Mesenchymal stem cell (in vitro differentiated cells and primary cell): Measurements from ENCODE around the gene CRELD2. TPM values are rescaled to one million over a fixed set of nuclear protein-coding genes. Genes with fewer than 3 reads are reported as not detected.

Source experiments
- DNase-seq: peaks from one replicate; pipeline ENCODE4 v3.0.0-alpha.2; 2013
- H2AFZ ChIP-seq: one replicate; pipeline ENCODE4 v1.6.1; 2013; ENCODE audit warnings: low read depth, mild to moderate bottlenecking, control low read depth, inconsistent platforms, low read length, moderate library complexity
- H2AK5ac ChIP-seq: 2 replicates; pipeline ENCODE4 v1.6.1; 2013; ENCODE audit warnings: low read length, moderate library complexity, mild to moderate bottlenecking, inconsistent platforms; ENCODE audit not compliant: severe bottlenecking
- H2BK120ac ChIP-seq: one replicate; pipeline ENCODE4 v1.6.1; 2013; ENCODE audit warnings: low read depth, mild to moderate bottlenecking, inconsistent platforms, low read length, moderate library complexity
- H2BK12ac ChIP-seq, 2 experiments: one replicate each; pipeline ENCODE4 v1.6.1; 2013; ENCODE audit warnings: inconsistent platforms in 2 of 2, low read length in 2 of 2, mild to moderate bottlenecking in 2 of 2, moderate library complexity in 2 of 2, control low read depth in 1 of 2
- H2BK15ac ChIP-seq: one replicate; pipeline ENCODE4 v1.6.1; 2013; ENCODE audit warnings: mild to moderate bottlenecking, low read depth, inconsistent platforms; ENCODE audit not compliant: poor library complexity, severe bottlenecking
- H2BK5ac ChIP-seq: 2 replicates; pipeline ENCODE4 v1.6.1; 2013; ENCODE audit warnings: low read depth, mild to moderate bottlenecking, low read length, control low read depth, inconsistent platforms; ENCODE audit not compliant: poor library complexity, severe bottlenecking
- H3K14ac ChIP-seq, 2 experiments: one replicate each; pipeline ENCODE4 v1.6.1; 2013; ENCODE audit warnings: inconsistent platforms in 2 of 2, low read length in 2 of 2, control low read depth in 1 of 2, mild to moderate bottlenecking in 1 of 2, moderate library complexity in 1 of 2
- H3K18ac ChIP-seq, 2 experiments: one replicate each; pipeline ENCODE4 v1.6.1; 2013; ENCODE audit warnings: inconsistent platforms in 2 of 2, low read length in 2 of 2, control low read depth in 1 of 2, low read depth in 1 of 2, mild to moderate bottlenecking in 1 of 2
- H3K23ac ChIP-seq, 2 experiments: one replicate each; pipeline ENCODE4 v1.6.1; 2013; ENCODE audit warnings: inconsistent platforms in 2 of 2, low read length in 2 of 2, mild to moderate bottlenecking in 2 of 2, moderate library complexity in 2 of 2, control low read depth in 1 of 2
- H3K27ac ChIP-seq: 2 replicates; pipeline ENCODE4 v1.5.1; 2013; ENCODE audit warnings: mild to moderate bottlenecking, moderate library complexity, low read length, control low read depth, inconsistent platforms; ENCODE audit not compliant: poor library complexity, severe bottlenecking
- H3K27me3 ChIP-seq, 2 experiments: 2 replicates each; pipeline versions ENCODE4 v1.6.1 to v1.7.0; 2013; ENCODE audit warnings: low read length in 2 of 2, mild to moderate bottlenecking in 2 of 2, moderate library complexity in 2 of 2, control low read depth in 1 of 2, inconsistent platforms in 1 of 2; ENCODE audit not compliant: control insufficient read depth in 1 of 2, insufficient read depth in 1 of 2
- H3K36me3 ChIP-seq, 2 experiments: 2 replicates each; pipeline versions ENCODE4 v1.6.1 to v1.7.0; 2013; ENCODE audit warnings: low read length in 2 of 2, control low read depth in 1 of 2, inconsistent platforms in 1 of 2, low read depth in 1 of 2, mild to moderate bottlenecking in 1 of 2; ENCODE audit not compliant: insufficient read depth in 2 of 2, control insufficient read depth in 1 of 2
- H3K4ac ChIP-seq, 2 experiments: one replicate each; pipeline ENCODE4 v1.6.1; 2013; ENCODE audit warnings: inconsistent platforms in 2 of 2, low read length in 2 of 2, mild to moderate bottlenecking in 2 of 2, moderate library complexity in 2 of 2, control low read depth in 1 of 2, low read depth in 1 of 2
- H3K4me1 ChIP-seq: 2 replicates; pipeline ENCODE4 v1.6.1; 2013; ENCODE audit warnings: low read depth, low read length, control low read depth; ENCODE audit not compliant: control insufficient read depth, insufficient read depth
- H3K4me2 ChIP-seq: 2 replicates; pipeline ENCODE4 v1.6.1; 2013; ENCODE audit warnings: low read length, mild to moderate bottlenecking, inconsistent platforms; ENCODE audit not compliant: poor library complexity, severe bottlenecking
- H3K4me3 ChIP-seq, 2 experiments: 2 replicates each; pipeline versions ENCODE4 v1.5.1 to v1.7.0; 2013; ENCODE audit warnings: low read length in 2 of 2, mild to moderate bottlenecking in 2 of 2, control low read depth in 1 of 2, low read depth in 1 of 2; ENCODE audit not compliant: insufficient read depth in 1 of 2
- H3K79me1 ChIP-seq: replicated peaks from 2 replicates; pipeline ENCODE4 v1.6.1; 2013; ENCODE audit warnings: mild to moderate bottlenecking, control low read depth, low read length, inconsistent platforms; ENCODE audit not compliant: poor library complexity, severe bottlenecking
- H3K9ac ChIP-seq: 2 replicates; pipeline ENCODE4 v1.7.0; 2013; ENCODE audit warnings: mild to moderate bottlenecking, low read length, moderate library complexity
- H3K9me3 ChIP-seq: 2 replicates; pipeline ENCODE4 v1.7.0; 2013; ENCODE audit warnings: mild to moderate bottlenecking, low read length; ENCODE audit not compliant: control insufficient read depth
- H4K8ac ChIP-seq: one replicate; pipeline ENCODE4 v1.6.1; 2013; ENCODE audit warnings: inconsistent platforms, mild to moderate bottlenecking, low read length, moderate library complexity
- H4K91ac ChIP-seq: one replicate; pipeline ENCODE4 v1.6.1; 2013; ENCODE audit warnings: mild to moderate bottlenecking, low read length, inconsistent platforms
- WGBS: methylation state at CpG from one replicate; pipeline ENCODE4 v1.1.7; 2013; ENCODE audit warnings: mixed read lengths; 5-methylcytosine and 5-hydroxymethylcytosine counted together
- small RNA-seq: library from polyadenylated mRNA; stranded (forward); fragments of <200 nt; extraction: miRNeasy Mini kit (QIAGEN cat#:217004); gene quantifications from one replicate; pipeline ENCODE3, GENCODE V24; 2013; ENCODE audit warnings: low read depth

CRELD2 gene

GRCh38 chr22:49976439-49977175, 58.2 kb downstream of the CRELD2 start:
- no peak overlapping the region for H3K4ac ChIP-seq
- no peak overlapping the region for H3K14ac ChIP-seq
- no peak overlapping the region for H3K4me3 ChIP-seq
- DNase-seq: no peak
- H3K9ac ChIP-seq: no peak overlapping the region
- H3K27ac ChIP-seq: no peak overlapping the region
- H2BK15ac ChIP-seq: no peak overlapping the region
- H3K79me1 ChIP-seq: no peaks in the 10 kb centered on the region
- no peaks in the 10 kb centered on the region for H3K27me3 ChIP-seq
- H3K4me1 ChIP-seq: peaks cover 10% of the 10 kb centered on the region
- H2BK5ac ChIP-seq: no peak overlapping the region
- no peak overlapping the region for H4K8ac ChIP-seq
- peaks cover 8% of the 10 kb centered on the region for H3K9me3 ChIP-seq
- no peaks in the 10 kb centered on the region for H3K36me3 ChIP-seq
- no peak overlapping the region for H3K23ac ChIP-seq
- H2AFZ ChIP-seq: no peak overlapping the region
- H2AK5ac ChIP-seq: no peak overlapping the region
- no peak overlapping the region for H3K18ac ChIP-seq
- 81% methylated on average over 15 of the region's 15 CpGs for WGBS
- no peak overlapping the region for H4K91ac ChIP-seq
- no peak overlapping the region for H3K4me2 ChIP-seq
- H2BK12ac ChIP-seq: no peak overlapping the region
- no peak overlapping the region for H2BK120ac ChIP-seq

Small RNAs within 50 kb of the gene (small RNA-seq; reads per million reads assigned to genes)
- not detected for gene MIR6821
